Spleen (tissue), 7 donors: ENCODE data around the gene ACVR2B.

Experiments
- POLR2AphosphoS5 ChIP-seq, 3 donors: sonication (generic); formaldehyde crosslinking; IDR thresholded peaks; one replicate each; pipeline ENCODE4 v1.5.1; 2017; ENCODE audit warnings: antibody characterized with exemption in 3 of 3
- TF ChIP-seq, protein P1 (sequence below), 11 experiments: fragments of 200-600 bp in 7 of 11; fragments of 450-650 bp in 4 of 11; sonication (generic) in 4 of 11; IDR thresholded peaks in 8 of 11; conservative IDR thresholded peaks in 3 of 11; 1 replicate in 7 of 11; 2 replicates in 4 of 11; pipeline versions ENCODE4 v1.4.0 to v1.8.0; 2016 to 2021; ENCODE audit warnings: antibody characterized with exemption in 11 of 11, inconsistent platforms in 4 of 11, mild to moderate bottlenecking in 1 of 11
- donor health status: DM: no; HTN: no; CAD: no; lungs with moderate emphysema.
- donor health status: DM: no; HTN: no; CAD: no.
- donor health status: DM: no; HTN: no; CAD: no.

DNA sequence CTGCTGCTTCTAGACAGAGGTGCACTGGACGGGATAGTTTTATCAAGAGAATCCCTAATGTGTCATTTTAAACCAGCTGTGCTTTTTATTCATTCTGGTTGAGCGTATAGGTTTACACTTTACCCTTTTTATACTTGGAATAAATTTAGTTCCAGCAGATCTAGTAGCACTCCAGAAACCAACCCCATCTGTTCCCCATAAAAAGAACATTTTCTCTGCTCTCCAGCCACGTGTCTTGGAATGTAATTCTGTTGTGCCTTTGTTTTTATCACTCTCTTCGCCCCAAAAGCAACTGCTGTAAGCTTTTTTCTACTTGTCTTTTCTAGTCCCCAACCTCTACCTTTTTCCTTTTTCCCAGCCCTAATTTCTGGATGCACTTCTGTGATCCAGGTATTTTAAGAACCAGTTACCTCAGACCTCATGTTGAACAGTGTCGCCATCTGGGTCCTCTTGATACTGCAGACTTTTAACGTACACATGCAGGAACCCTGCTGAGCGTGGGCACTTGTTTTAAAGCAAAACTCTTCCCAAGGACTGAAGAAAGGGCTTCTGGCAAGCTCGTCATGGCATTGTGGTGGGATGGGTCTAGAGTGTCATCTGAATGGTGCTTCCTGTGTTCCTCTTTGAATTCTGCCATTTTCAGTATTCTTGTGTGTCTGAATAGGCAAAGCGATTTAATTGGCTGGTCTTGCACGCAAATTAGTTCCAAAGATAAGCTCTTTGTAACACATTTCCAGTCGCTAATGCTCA lies 36.8 kb downstream of the ACVR2B start:
- TF ChIP-seq, protein P1, sequence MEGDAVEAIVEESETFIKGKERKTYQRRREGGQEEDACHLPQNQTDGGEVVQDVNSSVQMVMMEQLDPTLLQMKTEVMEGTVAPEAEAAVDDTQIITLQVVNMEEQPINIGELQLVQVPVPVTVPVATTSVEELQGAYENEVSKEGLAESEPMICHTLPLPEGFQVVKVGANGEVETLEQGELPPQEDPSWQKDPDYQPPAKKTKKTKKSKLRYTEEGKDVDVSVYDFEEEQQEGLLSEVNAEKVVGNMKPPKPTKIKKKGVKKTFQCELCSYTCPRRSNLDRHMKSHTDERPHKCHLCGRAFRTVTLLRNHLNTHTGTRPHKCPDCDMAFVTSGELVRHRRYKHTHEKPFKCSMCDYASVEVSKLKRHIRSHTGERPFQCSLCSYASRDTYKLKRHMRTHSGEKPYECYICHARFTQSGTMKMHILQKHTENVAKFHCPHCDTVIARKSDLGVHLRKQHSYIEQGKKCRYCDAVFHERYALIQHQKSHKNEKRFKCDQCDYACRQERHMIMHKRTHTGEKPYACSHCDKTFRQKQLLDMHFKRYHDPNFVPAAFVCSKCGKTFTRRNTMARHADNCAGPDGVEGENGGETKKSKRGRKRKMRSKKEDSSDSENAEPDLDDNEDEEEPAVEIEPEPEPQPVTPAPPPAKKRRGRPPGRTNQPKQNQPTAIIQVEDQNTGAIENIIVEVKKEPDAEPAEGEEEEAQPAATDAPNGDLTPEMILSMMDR (IDR thresholded peaks at IDR 0.05 in 8 of 11, conservative IDR thresholded peaks at IDR 0.05 in 3 of 11) = no peak
- no peak for TF ChIP-seq POLR2AphosphoS5 (IDR thresholded peaks at IDR 0.05)
